HEK293 (cell line): Measurements from ENCODE around the gene SUN5.

Experiments
- CTCF ChIA-PET: fragments of 350-600 bp; formaldehyde crosslinking; extraction: SDS; loops from one replicate; lab custom pipeline; 2021; ENCODE audit warnings: antibody characterized with exemption; lab: Yijun Ruan, JAX
- POLR2A ChIA-PET: fragments of 300-600 bp; formaldehyde crosslinking; extraction: SDS; loops from one replicate; lab custom pipeline; 2020; ENCODE audit warnings: antibody characterized with exemption, inconsistent platforms; lab: Yijun Ruan, JAX
- H3K27ac ChIP-seq: fragments of 200-500 bp; sonication (Bioruptor generic); 2 replicates; pipeline ENCODE4 v1.5.1; 2014; ENCODE audit warnings: low read depth, low read length, control low read depth, inconsistent platforms; ENCODE audit errors: extremely low read depth
- H3K36me3 ChIP-seq, 2 experiments: fragments of 200-500 bp in 1 of 2; sonication (Bioruptor generic) in 1 of 2; 1 replicate in 1 of 2; 2 replicates in 1 of 2; pipeline ENCODE4 v1.5.1; 2014 to 2017; ENCODE audit warnings: inconsistent platforms in 2 of 2, low read length in 2 of 2; ENCODE audit not compliant: control insufficient read depth in 2 of 2, insufficient read depth in 1 of 2
- H3K4me1 ChIP-seq: fragments of 200-500 bp; sonication (Bioruptor generic); 2 replicates; pipeline ENCODE4 v1.5.1; 2014; ENCODE audit warnings: mild to moderate bottlenecking, low read length, inconsistent platforms; ENCODE audit not compliant: control insufficient read depth, insufficient read depth
- H3K4me3 ChIP-seq: 2 replicates; pipeline ENCODE4 v1.5.1; 2011; ENCODE audit warnings: low read depth, mild to moderate bottlenecking, control low read depth, low read length, moderate library complexity
- H3K9me3 ChIP-seq: fragments of 200-500 bp; sonication (Bioruptor generic); 2 replicates; pipeline ENCODE4 v1.5.1; 2014; ENCODE audit warnings: low read depth, low read length, inconsistent platforms; ENCODE audit not compliant: control insufficient read depth, insufficient read depth
- SALL2 ChIP-seq: fragments of 450-650 bp; formaldehyde crosslinking; IDR thresholded peaks from 2 replicates; pipeline ENCODE4 v1.5.0; 2017; ENCODE audit warnings: missing biosample characterization, mild to moderate bottlenecking, missing genetic modification characterization, borderline replicate concordance
- SETDB1 ChIP-seq: IDR thresholded peaks from one replicate; pipeline ENCODE4 v1.6.1; 2017; ENCODE audit warnings: mild to moderate bottlenecking, low read length, moderate library complexity, mixed read lengths; ENCODE audit not compliant: insufficient read length
- ZNF175 ChIP-seq: fragments of 450-650 bp; formaldehyde crosslinking; IDR thresholded peaks from 2 replicates; pipeline ENCODE4 v1.5.1; 2016; ENCODE audit warnings: missing biosample characterization, missing genetic modification characterization
- ZNF19 ChIP-seq: fragments of 450-650 bp; formaldehyde crosslinking; IDR thresholded peaks from 2 replicates; pipeline ENCODE4; 2016; ENCODE audit warnings: missing biosample characterization, missing genetic modification characterization, low read depth
- ZNF596 ChIP-seq: fragments of 450-650 bp; IDR thresholded peaks from 2 replicates; pipeline ENCODE4 v1.5.0; 2018; ENCODE audit warnings: missing biosample characterization, mild to moderate bottlenecking, missing genetic modification characterization, moderate library complexity
- ZNF626 ChIP-seq: fragments of 450-650 bp; sonication (Bioruptor Pico); formaldehyde crosslinking; IDR thresholded peaks from 2 replicates; pipeline ENCODE4 v1.5.1; 2018; ENCODE audit warnings: missing biosample characterization, missing genetic modification characterization, inconsistent platforms
- ZNF660 ChIP-seq: fragments of 450-650 bp; IDR thresholded peaks from 2 replicates; pipeline ENCODE4 v1.5.1; 2018; ENCODE audit warnings: missing biosample characterization, mild to moderate bottlenecking, missing genetic modification characterization
- ZNF670 ChIP-seq: fragments of 450-650 bp; formaldehyde crosslinking; IDR thresholded peaks from 2 replicates; pipeline ENCODE4 v1.5.1; 2016; ENCODE audit warnings: missing biosample characterization, missing genetic modification characterization, low read depth
- TF ChIP-seq, protein P1 (sequence below): fragments of 450-650 bp; formaldehyde crosslinking; IDR thresholded peaks from 2 replicates; pipeline ENCODE4 v1.5.1; 2016; ENCODE audit warnings: missing biosample characterization, missing genetic modification characterization, borderline replicate concordance
- TF ChIP-seq, protein P2 (sequence below): fragments of 450-650 bp; formaldehyde crosslinking; IDR thresholded peaks from 2 replicates; pipeline ENCODE4 v1.5.1; 2016; ENCODE audit warnings: missing biosample characterization, missing genetic modification characterization

SUN5 gene

DNA sequence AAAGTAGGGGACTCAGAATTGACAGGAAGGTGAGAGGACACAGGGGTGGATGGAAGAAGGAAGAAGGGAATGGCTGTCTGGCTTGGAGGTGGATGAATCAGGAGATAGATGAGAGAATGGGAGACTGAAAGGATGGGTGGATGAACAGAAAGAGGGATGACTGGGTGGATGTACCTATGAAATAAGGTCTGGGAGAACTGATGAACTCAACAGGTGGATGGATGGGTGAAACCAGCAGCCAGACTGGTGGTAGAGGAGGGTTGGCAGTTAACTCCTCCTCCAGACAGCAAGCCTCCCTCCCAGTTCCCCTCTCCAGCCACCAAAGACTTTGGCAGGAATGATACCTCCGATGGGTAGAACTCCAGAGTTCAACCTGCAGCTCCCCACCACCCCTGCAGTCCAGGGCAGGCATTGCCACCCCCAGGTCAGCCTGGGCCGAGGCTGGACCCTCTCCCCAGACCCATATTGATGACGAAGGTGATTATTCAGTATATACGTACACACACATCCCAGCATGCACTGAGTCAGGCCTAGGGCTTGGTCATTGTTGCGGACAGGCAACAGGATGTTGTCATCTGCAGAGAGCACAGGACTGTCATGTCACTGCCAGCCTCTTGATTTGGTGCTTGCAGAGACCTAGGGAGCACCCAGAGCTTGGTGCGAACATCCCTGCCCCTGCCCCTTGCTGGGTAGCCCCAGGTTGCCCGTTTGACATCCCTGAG is 2.0 kb downstream of the SUN5 start (continued):
- TF ChIP-seq, protein P1, sequence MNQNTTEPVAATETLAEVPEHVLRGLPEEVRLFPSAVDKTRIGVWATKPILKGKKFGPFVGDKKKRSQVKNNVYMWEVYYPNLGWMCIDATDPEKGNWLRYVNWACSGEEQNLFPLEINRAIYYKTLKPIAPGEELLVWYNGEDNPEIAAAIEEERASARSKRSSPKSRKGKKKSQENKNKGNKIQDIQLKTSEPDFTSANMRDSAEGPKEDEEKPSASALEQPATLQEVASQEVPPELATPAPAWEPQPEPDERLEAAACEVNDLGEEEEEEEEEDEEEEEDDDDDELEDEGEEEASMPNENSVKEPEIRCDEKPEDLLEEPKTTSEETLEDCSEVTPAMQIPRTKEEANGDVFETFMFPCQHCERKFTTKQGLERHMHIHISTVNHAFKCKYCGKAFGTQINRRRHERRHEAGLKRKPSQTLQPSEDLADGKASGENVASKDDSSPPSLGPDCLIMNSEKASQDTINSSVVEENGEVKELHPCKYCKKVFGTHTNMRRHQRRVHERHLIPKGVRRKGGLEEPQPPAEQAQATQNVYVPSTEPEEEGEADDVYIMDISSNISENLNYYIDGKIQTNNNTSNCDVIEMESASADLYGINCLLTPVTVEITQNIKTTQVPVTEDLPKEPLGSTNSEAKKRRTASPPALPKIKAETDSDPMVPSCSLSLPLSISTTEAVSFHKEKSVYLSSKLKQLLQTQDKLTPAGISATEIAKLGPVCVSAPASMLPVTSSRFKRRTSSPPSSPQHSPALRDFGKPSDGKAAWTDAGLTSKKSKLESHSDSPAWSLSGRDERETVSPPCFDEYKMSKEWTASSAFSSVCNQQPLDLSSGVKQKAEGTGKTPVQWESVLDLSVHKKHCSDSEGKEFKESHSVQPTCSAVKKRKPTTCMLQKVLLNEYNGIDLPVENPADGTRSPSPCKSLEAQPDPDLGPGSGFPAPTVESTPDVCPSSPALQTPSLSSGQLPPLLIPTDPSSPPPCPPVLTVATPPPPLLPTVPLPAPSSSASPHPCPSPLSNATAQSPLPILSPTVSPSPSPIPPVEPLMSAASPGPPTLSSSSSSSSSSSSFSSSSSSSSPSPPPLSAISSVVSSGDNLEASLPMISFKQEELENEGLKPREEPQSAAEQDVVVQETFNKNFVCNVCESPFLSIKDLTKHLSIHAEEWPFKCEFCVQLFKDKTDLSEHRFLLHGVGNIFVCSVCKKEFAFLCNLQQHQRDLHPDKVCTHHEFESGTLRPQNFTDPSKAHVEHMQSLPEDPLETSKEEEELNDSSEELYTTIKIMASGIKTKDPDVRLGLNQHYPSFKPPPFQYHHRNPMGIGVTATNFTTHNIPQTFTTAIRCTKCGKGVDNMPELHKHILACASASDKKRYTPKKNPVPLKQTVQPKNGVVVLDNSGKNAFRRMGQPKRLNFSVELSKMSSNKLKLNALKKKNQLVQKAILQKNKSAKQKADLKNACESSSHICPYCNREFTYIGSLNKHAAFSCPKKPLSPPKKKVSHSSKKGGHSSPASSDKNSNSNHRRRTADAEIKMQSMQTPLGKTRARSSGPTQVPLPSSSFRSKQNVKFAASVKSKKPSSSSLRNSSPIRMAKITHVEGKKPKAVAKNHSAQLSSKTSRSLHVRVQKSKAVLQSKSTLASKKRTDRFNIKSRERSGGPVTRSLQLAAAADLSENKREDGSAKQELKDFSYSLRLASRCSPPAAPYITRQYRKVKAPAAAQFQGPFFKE (tag by site-specific recombination) = no peak

DNA sequence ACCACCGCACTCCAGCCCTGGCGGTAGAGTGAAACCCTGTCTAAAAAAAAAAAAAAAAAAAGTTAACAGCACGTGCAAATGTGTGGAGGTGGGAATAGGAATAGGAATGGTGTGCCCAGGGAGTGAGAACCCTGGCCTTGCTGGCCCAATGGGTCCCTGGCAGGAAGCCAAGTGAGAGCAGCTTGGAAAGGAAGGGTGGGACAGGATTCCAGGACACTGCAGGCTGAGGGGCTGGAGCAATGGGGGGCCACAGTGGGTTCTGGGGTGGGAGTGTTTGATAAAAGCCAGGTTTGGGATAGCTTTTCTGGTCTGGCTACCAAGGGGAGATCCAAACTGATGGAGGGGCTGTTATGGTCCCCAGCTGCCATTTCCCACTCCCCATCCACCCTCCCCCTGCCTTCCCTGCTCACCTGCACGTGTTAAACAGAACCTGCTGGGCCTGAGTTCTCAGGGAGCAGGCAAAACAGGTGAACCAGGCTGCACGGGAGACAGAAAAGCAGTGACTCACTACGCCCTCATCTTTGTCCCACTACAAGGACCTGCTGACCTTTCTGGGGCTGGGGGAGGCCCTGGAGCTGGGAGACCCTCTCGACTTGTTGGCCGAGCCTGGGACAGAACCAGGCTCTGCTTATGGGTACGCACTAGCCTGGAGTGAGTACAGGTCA is 3.3 kb downstream of the SUN5 start:
- no peak for TF ChIP-seq ZNF596 (tag by site-specific recombination)
- POLR2A ChIA-PET = no interaction called here
- no peak overlapping the region for H3K4me3 ChIP-seq
- H3K4me1 ChIP-seq = no peaks in the 10 kb centered on the region
- H3K36me3 ChIP-seq = no peaks in the 10 kb centered on the region
- no peaks in the 10 kb centered on the region for H3K9me3 ChIP-seq
- no peak overlapping the region for H3K27ac ChIP-seq
- CTCF ChIA-PET = interaction anchor here (1.3 kb wide), 1 partner anchor 95 kb away, joined by 3 read pairs; no protein-coding TSS in a partner anchor

DNA sequence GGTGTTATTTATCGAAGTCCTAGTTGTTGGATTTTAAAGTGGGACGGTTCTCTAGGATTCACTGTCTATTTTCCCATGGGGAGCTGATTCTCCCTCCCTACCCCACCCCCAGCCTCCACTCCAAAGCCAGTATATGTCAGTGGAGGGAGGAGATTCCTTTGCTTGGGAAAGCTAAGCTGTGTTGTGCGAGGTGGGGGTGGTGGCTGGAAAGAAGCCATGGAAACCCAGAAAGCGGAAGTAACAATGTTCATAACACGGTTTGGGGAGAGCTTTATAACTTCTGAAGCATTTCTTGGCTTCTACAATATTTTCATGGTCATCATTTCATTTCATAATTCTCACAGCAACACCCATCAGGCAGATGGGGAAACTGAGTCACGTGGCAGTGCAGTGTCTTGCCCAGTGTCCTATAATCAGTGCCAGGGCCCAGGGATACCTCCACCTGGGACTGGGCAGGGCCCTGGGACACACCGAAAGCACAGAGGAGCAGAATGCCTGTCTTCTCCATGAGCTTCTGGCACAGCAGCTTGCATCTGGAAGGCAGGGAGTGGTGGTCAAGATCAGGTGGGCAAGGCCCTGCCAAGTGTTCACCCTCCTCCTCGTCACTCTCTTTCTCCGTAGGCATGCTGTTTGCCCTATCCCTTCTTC is 4.5 kb downstream of the SUN5 start:
- H3K4me3 ChIP-seq = no peak overlapping the region
- POLR2A ChIA-PET = no interaction called here
- no peaks in the 10 kb centered on the region for H3K9me3 ChIP-seq
- CTCF ChIA-PET = no interaction called here
- H3K27ac ChIP-seq = no peak overlapping the region
- TF ChIP-seq, protein P2, sequence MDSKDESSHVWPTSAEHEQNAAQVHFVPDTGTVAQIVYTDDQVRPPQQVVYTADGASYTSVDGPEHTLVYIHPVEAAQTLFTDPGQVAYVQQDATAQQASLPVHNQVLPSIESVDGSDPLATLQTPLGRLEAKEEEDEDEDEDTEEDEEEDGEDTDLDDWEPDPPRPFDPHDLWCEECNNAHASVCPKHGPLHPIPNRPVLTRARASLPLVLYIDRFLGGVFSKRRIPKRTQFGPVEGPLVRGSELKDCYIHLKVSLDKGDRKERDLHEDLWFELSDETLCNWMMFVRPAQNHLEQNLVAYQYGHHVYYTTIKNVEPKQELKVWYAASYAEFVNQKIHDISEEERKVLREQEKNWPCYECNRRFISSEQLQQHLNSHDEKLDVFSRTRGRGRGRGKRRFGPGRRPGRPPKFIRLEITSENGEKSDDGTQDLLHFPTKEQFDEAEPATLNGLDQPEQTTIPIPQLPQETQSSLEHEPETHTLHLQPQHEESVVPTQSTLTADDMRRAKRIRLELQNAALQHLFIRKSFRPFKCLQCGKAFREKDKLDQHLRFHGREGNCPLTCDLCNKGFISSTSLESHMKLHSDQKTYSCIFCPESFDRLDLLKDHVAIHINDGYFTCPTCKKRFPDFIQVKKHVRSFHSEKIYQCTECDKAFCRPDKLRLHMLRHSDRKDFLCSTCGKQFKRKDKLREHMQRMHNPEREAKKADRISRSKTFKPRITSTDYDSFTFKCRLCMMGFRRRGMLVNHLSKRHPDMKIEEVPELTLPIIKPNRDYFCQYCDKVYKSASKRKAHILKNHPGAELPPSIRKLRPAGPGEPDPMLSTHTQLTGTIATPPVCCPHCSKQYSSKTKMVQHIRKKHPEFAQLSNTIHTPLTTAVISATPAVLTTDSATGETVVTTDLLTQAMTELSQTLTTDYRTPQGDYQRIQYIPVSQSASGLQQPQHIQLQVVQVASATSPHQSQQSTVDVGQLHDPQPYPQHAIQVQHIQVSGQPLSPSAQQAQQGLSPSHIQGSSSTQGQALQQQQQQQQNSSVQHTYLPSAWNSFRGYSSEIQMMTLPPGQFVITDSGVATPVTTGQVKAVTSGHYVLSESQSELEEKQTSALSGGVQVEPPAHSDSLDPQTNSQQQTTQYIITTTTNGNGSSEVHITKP (tag by site-specific recombination) = no peak
- no peak for TF ChIP-seq ZNF175 (tag by site-specific recombination)
- no peak for TF ChIP-seq ZNF670 (tag by site-specific recombination)
- no peak for TF ChIP-seq SALL2 (tag by site-specific recombination)
- TF ChIP-seq SETDB1 = no peak
- no peak for TF ChIP-seq ZNF660 (tag by site-specific recombination)
- TF ChIP-seq ZNF626 (tag by site-specific recombination) = no peak
- TF ChIP-seq ZNF19 = no peak
- no peaks in the 10 kb centered on the region for H3K4me1 ChIP-seq
- H3K36me3 ChIP-seq = no peaks in the 10 kb centered on the region
